ENCODE results near the gene SORD.

The SORD gene

GRCh38 chr15:45093013-45093412 lies 70.0 kb downstream of the SORD start:
- no peak overlapping the region for H3K27ac ChIP-seq

GRCh38 chr15:45093622-45094357 lies 70.8 kb downstream of the SORD start:
- no peak overlapping the region for H3K27ac ChIP-seq
- TF ChIP-seq ZFX (IDR thresholded peaks at IDR 0.05; ENCODE audit: borderline replicate concordance) = no peak
- no peak for TF ChIP-seq CTCF (IDR thresholded peaks at IDR 0.05)

More at GRCh38 chr15:45093013-45093412, 70.0 kb downstream of the SORD start:
- TF ChIP-seq ZFX (IDR thresholded peaks at IDR 0.05; ENCODE audit: borderline replicate concordance) (no peak), CTCF (IDR thresholded peaks at IDR 0.05) (no peak)

- H3K27ac ChIP-seq = no peak overlapping the region
- TF ChIP-seq CTCF (IDR thresholded peaks at IDR 0.05) = no peak
- no peak for TF ChIP-seq ZFX (IDR thresholded peaks at IDR 0.05; ENCODE audit: borderline replicate concordance)
Observed at GRCh38 chr15:45094358-45094730, 71.3 kb downstream of the SORD start.

- TF ChIP-seq CTCF (IDR thresholded peaks at IDR 0.05) (no peak), ZFX (IDR thresholded peaks at IDR 0.05; ENCODE audit: borderline replicate concordance) (no peak)
- H3K27ac ChIP-seq = no peak overlapping the region
Observed at GRCh38 chr15:45095661-45096060, 72.7 kb downstream of the SORD start.

GRCh38 chr15:45097466-45097865 lies 74.5 kb downstream of the SORD start:
- TF ChIP-seq ZFX (IDR thresholded peaks at IDR 0.05; ENCODE audit: borderline replicate concordance) (no peak), CTCF (IDR thresholded peaks at IDR 0.05) (no peak)
- no peak overlapping the region for H3K27ac ChIP-seq

GRCh38 chr15:45099549-45100165 lies 76.7 kb downstream of the SORD start:
- TF ChIP-seq CTCF (IDR thresholded peaks at IDR 0.05) = no peak
- no peak for TF ChIP-seq ZFX (IDR thresholded peaks at IDR 0.05; ENCODE audit: borderline replicate concordance)
- H3K27ac ChIP-seq = no peak overlapping the region
